HL-60 (cell line): ENCODE measurements around the gene DTYMK.

Source experiments
- DNase-seq, 2 experiments: peaks; one replicate each; pipeline ENCODE4 v3.0.0-alpha.2; 2010 to 2020; ENCODE audit warnings: low read depth in 1 of 2, low spot score in 1 of 2
- H3K27ac ChIP-seq: fragments of 250-450 bp; sonication (Bioruptor Pico); replicated peaks from 2 replicates; pipeline ENCODE4 v1.5.1; 2020; ENCODE audit warnings: mild to moderate bottlenecking, moderate library complexity
- H3K27me3 ChIP-seq: fragments of 250-450 bp; sonication (Bioruptor Pico); 2 replicates; pipeline ENCODE4 v1.5.1; 2021; ENCODE audit warnings: mild to moderate bottlenecking, moderate library complexity; ENCODE audit not compliant: insufficient read depth, poor library complexity, severe bottlenecking
- H3K4me3 ChIP-seq: replicated peaks from 2 replicates; pipeline ENCODE4 v1.5.1; 2011; ENCODE audit warnings: mild to moderate bottlenecking, control low read depth, low read length; ENCODE audit not compliant: insufficient read depth
- GABPA ChIP-seq: IDR thresholded peaks from 2 replicates; pipeline ENCODE4 v1.6.1; 2012; ENCODE audit warnings: low read depth
- POLR2AphosphoS5 ChIP-seq: IDR thresholded peaks from 2 replicates; pipeline ENCODE4 v1.6.1; 2012; ENCODE audit warnings: low read depth
- SPI1 ChIP-seq: IDR thresholded peaks from 2 replicates; pipeline ENCODE4 v1.6.1; 2012; ENCODE audit warnings: low read depth, mild to moderate bottlenecking, borderline replicate concordance
- TF ChIP-seq, protein P1 (sequence below): IDR thresholded peaks from 2 replicates; pipeline ENCODE4 v1.6.1; 2012; ENCODE audit warnings: low read depth; ENCODE audit not compliant: insufficient replicate concordance
- TF ChIP-seq, protein P2 (sequence below): IDR thresholded peaks from one replicate; pipeline ENCODE4 v1.5.1; 2011; ENCODE audit warnings: low read length, control low read depth, inconsistent platforms; ENCODE audit not compliant: insufficient read depth

Gene DTYMK

DNA sequence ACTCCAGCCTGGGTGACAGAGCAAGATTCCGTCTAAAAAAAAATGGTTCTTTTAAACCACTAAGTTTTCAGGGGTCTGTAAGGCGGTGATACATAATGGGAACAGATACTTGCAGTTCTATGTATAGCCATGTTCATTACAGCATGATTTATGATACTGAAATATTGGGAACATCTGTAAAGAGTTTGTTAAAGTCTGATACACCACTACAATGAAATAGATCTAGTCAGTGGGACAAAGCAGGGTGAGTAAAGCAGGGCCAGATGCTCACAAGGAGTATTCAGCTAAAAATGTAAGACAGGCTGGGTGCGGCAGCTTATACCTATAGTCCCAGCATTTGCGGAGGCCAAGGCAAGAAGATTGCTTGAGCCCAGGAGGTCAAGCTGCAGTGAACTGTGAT is 9.0 kb upstream of the DTYMK start:
- Histone ChIP-seq H3K27ac (no peak overlapping the region), H3K27me3 (no peaks in the 10 kb centered on the region), H3K4me3 (no peak overlapping the region)
- TF ChIP-seq POLR2AphosphoS5 (no peak), SPI1 (no peak), GABPA (no peak)
- TF ChIP-seq, protein P1, sequence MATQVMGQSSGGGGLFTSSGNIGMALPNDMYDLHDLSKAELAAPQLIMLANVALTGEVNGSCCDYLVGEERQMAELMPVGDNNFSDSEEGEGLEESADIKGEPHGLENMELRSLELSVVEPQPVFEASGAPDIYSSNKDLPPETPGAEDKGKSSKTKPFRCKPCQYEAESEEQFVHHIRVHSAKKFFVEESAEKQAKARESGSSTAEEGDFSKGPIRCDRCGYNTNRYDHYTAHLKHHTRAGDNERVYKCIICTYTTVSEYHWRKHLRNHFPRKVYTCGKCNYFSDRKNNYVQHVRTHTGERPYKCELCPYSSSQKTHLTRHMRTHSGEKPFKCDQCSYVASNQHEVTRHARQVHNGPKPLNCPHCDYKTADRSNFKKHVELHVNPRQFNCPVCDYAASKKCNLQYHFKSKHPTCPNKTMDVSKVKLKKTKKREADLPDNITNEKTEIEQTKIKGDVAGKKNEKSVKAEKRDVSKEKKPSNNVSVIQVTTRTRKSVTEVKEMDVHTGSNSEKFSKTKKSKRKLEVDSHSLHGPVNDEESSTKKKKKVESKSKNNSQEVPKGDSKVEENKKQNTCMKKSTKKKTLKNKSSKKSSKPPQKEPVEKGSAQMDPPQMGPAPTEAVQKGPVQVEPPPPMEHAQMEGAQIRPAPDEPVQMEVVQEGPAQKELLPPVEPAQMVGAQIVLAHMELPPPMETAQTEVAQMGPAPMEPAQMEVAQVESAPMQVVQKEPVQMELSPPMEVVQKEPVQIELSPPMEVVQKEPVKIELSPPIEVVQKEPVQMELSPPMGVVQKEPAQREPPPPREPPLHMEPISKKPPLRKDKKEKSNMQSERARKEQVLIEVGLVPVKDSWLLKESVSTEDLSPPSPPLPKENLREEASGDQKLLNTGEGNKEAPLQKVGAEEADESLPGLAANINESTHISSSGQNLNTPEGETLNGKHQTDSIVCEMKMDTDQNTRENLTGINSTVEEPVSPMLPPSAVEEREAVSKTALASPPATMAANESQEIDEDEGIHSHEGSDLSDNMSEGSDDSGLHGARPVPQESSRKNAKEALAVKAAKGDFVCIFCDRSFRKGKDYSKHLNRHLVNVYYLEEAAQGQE = no peak
- TF ChIP-seq, protein P2, sequence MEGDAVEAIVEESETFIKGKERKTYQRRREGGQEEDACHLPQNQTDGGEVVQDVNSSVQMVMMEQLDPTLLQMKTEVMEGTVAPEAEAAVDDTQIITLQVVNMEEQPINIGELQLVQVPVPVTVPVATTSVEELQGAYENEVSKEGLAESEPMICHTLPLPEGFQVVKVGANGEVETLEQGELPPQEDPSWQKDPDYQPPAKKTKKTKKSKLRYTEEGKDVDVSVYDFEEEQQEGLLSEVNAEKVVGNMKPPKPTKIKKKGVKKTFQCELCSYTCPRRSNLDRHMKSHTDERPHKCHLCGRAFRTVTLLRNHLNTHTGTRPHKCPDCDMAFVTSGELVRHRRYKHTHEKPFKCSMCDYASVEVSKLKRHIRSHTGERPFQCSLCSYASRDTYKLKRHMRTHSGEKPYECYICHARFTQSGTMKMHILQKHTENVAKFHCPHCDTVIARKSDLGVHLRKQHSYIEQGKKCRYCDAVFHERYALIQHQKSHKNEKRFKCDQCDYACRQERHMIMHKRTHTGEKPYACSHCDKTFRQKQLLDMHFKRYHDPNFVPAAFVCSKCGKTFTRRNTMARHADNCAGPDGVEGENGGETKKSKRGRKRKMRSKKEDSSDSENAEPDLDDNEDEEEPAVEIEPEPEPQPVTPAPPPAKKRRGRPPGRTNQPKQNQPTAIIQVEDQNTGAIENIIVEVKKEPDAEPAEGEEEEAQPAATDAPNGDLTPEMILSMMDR = no peak
- DNase-seq = no peak

DNA sequence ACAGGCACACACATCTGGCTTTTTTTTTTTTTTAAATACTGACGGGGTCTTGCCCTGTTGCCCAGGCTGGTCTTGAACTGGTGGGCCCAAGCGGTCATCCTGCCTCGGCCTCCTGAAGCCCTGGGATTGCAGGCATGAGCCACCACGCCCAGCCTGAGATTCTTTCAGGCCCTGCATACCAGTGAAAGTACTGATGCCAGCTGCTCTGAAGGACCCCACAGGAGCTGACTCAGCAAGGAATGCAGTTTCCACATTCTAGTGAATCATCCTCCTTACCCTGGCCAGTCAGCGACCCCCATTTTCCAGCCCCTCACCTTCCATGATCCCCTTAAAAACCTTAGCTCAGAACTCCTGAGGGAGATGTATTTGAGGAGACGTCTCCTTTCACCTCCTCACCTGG is 5.8 kb upstream of the DTYMK start:
- Histone ChIP-seq H3K27ac (no peak overlapping the region), H3K4me3 (no peak overlapping the region), H3K27me3 (no peaks in the 10 kb centered on the region)
- DNase-seq = no peak
- TF ChIP-seq SPI1 (no peak), GABPA (no peak), POLR2AphosphoS5 (no peak)
- TF ChIP-seq, protein P1 = no peak
- TF ChIP-seq, protein P2 = no peak

DNA sequence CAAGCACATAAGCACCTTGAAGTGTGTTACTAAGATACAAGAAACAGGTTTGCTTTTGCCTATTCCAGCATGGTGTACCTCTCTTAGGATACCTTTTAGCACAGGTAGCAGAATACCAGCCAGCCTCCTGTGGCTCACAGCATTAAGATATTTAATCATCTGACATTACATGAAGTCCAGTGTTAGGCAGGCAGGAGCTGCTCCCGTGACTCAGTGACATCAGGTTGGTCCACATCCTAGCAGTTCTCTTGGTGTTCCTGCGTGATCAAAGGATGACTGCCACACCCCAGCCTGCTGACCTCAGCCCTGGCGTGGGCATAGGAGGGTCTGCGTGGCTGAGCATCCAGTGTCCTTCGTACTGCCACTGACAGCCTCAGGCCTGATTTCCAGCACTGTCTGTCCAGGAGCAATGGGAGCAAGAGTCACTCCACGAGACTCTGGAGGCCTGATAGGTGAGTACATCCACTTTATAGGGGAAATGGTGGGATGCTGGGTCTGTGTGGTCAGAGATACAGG is 3.6 kb upstream of the DTYMK start:
- Histone ChIP-seq H3K27ac (no peak overlapping the region), H3K27me3 (no peaks in the 10 kb centered on the region), H3K4me3 (no peak overlapping the region)
- TF ChIP-seq, protein P2 = no peak
- TF ChIP-seq GABPA (no peak), POLR2AphosphoS5 (no peak), SPI1 (no peak)
- TF ChIP-seq, protein P1 = no peak
- DNase-seq = no peak
